Liver (tissue), 9 donors: ENCODE data around the gene IDH3B. TPM values are rescaled to one million over a fixed set of nuclear protein-coding genes. Genes with fewer than 3 reads are reported as not detected.

Experiments used
- DNase-seq: peaks from one replicate; pipeline ENCODE4 v3.0.0-alpha.2; 2017; ENCODE audit warnings: low spot score
- H3K27ac ChIP-seq, 2 donors: one replicate each; pipeline ENCODE4 v1.7.0; 2013; ENCODE audit warnings: inconsistent platforms in 2 of 2, low read length in 2 of 2, control low read depth in 1 of 2, low read depth in 1 of 2, mild to moderate bottlenecking in 1 of 2
- H3K27me3 ChIP-seq, 4 donors: one replicate each; pipeline versions ENCODE4 v1.6.1 to v1.7.0; 2013; ENCODE audit warnings: low read length in 3 of 4, inconsistent platforms in 1 of 4, mild to moderate bottlenecking in 1 of 4, moderate library complexity in 1 of 4; ENCODE audit not compliant: control insufficient read depth in 4 of 4, insufficient read depth in 4 of 4
- H3K36me3 ChIP-seq, 4 donors: one replicate each; pipeline versions ENCODE4 v1.6.1 to v1.7.0; 2013; ENCODE audit warnings: low read length in 3 of 4, mild to moderate bottlenecking in 3 of 4, low read depth in 1 of 4, moderate library complexity in 1 of 4; ENCODE audit not compliant: control insufficient read depth in 4 of 4, insufficient read depth in 3 of 4
- H3K4me1 ChIP-seq, 4 donors: one replicate each; pipeline versions ENCODE4 v1.6.1 to v1.7.0; 2013; ENCODE audit warnings: low read length in 3 of 4, mild to moderate bottlenecking in 3 of 4, moderate library complexity in 1 of 4; ENCODE audit not compliant: control insufficient read depth in 4 of 4, insufficient read depth in 4 of 4
- H3K4me3 ChIP-seq, 3 donors: one replicate each; pipeline versions ENCODE4 v1.6.1 to v1.7.0; 2013; ENCODE audit warnings: low read length in 3 of 3, control low read depth in 1 of 3, low read depth in 1 of 3, mild to moderate bottlenecking in 1 of 3
- H3K9ac ChIP-seq, 2 donors: one replicate each; pipeline ENCODE4 v1.7.0; 2013; ENCODE audit warnings: low read length in 2 of 2, mild to moderate bottlenecking in 2 of 2, moderate library complexity in 2 of 2, control low read depth in 1 of 2, low read depth in 1 of 2
- H3K9me3 ChIP-seq, 4 donors: one replicate each; pipeline versions ENCODE4 v1.6.1 to v1.7.0; 2013; ENCODE audit warnings: low read length in 3 of 4; ENCODE audit not compliant: control insufficient read depth in 4 of 4
- CTCF ChIP-seq: fragments of 150-350 bp; IDR thresholded peaks from 2 replicates; pipeline ENCODE4 v1.5.1; 2017; ENCODE audit warnings: improper control_type of control experiment, low read depth, low read length; ENCODE audit not compliant: missing input control
- EGR1 ChIP-seq, 2 donors: IDR thresholded peaks; 2 replicates each; pipeline ENCODE4 v1.6.1; 2016 to 2018; ENCODE audit warnings: antibody characterized with exemption in 2 of 2, low read depth in 2 of 2
- FOXA1 ChIP-seq: IDR thresholded peaks from 2 replicates; pipeline ENCODE4 v1.6.1; 2016; ENCODE audit warnings: antibody characterized with exemption
- FOXA2 ChIP-seq: IDR thresholded peaks from 2 replicates; pipeline ENCODE4 v1.6.1; 2016; ENCODE audit warnings: antibody characterized with exemption
- GABPA ChIP-seq, 2 donors: IDR thresholded peaks in 1 of 2; conservative IDR thresholded peaks in 1 of 2; 2 replicates each; pipeline ENCODE4 v1.6.1; 2016; ENCODE audit warnings: antibody characterized with exemption in 2 of 2, mild to moderate bottlenecking in 1 of 2, moderate library complexity in 1 of 2
- HNF4A ChIP-seq, 2 donors: conservative IDR thresholded peaks; 2 replicates each; pipeline ENCODE4 v1.6.1; 2016; ENCODE audit warnings: antibody characterized with exemption in 2 of 2, mild to moderate bottlenecking in 2 of 2
- HNF4G ChIP-seq: IDR thresholded peaks from 2 replicates; pipeline ENCODE4 v1.6.1; 2016; ENCODE audit warnings: antibody characterized with exemption
- JUND ChIP-seq, 2 donors: IDR thresholded peaks; 2 replicates each; pipeline ENCODE4 v1.6.1; 2016; ENCODE audit warnings: antibody characterized with exemption in 2 of 2
- NR2F2 ChIP-seq: IDR thresholded peaks from 2 replicates; pipeline ENCODE4 v1.6.1; 2016; ENCODE audit warnings: antibody characterized with exemption
- RAD21 ChIP-seq, 2 donors: IDR thresholded peaks; 2 replicates each; pipeline ENCODE4 v1.6.1; 2016; ENCODE audit warnings: antibody characterized with exemption in 2 of 2, mild to moderate bottlenecking in 2 of 2
- REST ChIP-seq: IDR thresholded peaks from 2 replicates; pipeline ENCODE4 v1.6.1; 2016; ENCODE audit warnings: antibody characterized with exemption, mild to moderate bottlenecking
- RXRA ChIP-seq, 2 donors: IDR thresholded peaks; 2 replicates each; pipeline ENCODE4 v1.6.1; 2017 to 2018; ENCODE audit warnings: antibody characterized with exemption in 2 of 2, mild to moderate bottlenecking in 1 of 2
- SP1 ChIP-seq: IDR thresholded peaks from 2 replicates; pipeline ENCODE4 v1.6.1; 2018; ENCODE audit warnings: antibody characterized with exemption, mild to moderate bottlenecking
- TAF1 ChIP-seq: conservative IDR thresholded peaks from 2 replicates; pipeline ENCODE4 v1.6.1; 2016; ENCODE audit warnings: antibody characterized with exemption, mild to moderate bottlenecking
- YY1 ChIP-seq: IDR thresholded peaks from 2 replicates; pipeline ENCODE4 v1.6.1; 2016; ENCODE audit warnings: antibody characterized with exemption, mild to moderate bottlenecking
- WGBS: extraction: QIAGEN DNeasy Blood & Tissue Kit; methylation state at CpG from one replicate; pipeline ENCODE4 v1.1.7; 2013; 5-methylcytosine and 5-hydroxymethylcytosine counted together
- polyA plus RNA-seq, 2 donors: library from polyadenylated mRNA; stranded (reverse) in 1 of 2; unstranded in 1 of 2; fragments of 200-250 nt in 1 of 2; fragments of >200 nt in 1 of 2; fragmentation: Nextera tagmentation in 1 of 2; extraction: Ambion mirVana in 1 of 2; gene quantifications; one replicate each; pipeline versions ENCODE4 v1.2.1 to v1.2.3, GENCODE V29; 2013 to 2015
- total RNA-seq, 2 donors: library from RNA; depleted of rRNA; stranded (reverse); fragments of >200 nt; gene quantifications; one replicate each; pipeline ENCODE4 v1.2.3, GENCODE V29; 2014
- TF ChIP-seq, protein P1 (sequence below): IDR thresholded peaks from 2 replicates; pipeline ENCODE4 v1.6.1; 2016; ENCODE audit warnings: antibody characterized with exemption
- TF ChIP-seq, protein P2 (sequence below): IDR thresholded peaks from 2 replicates; pipeline ENCODE4 v1.6.1; 2016; ENCODE audit warnings: antibody characterized with exemption
- TF ChIP-seq, protein P3 (sequence below): IDR thresholded peaks from 2 replicates; pipeline ENCODE4 v1.6.1; 2016; ENCODE audit warnings: antibody characterized with exemption
- donor health status: healthy.
- donor health status: healthy.
- donor health status: healthy.
- donor health status: healthy.
- donor health status: healthy.

Gene IDH3B
- total and polyA plus RNA-seq, 4 donors: 34.3 to 68.6 (median 52.7) TPM

- DNase-seq: no peak
- WGBS: 75% methylated on average over 4 of the region's 4 CpGs
- Histone ChIP-seq H3K36me3 (no peaks in the 10 kb centered on the region), H3K9ac (no peak overlapping the region), H3K27ac (no peak overlapping the region), H3K9me3 (no peaks in the 10 kb centered on the region), H3K27me3 (peaks cover 0 to 3% (median 0%) of the 10 kb centered on the region in 4 donors), H3K4me1 (no peaks in the 10 kb centered on the region), H3K4me3 (no peak overlapping the region)
- no peak for TF ChIP-seq RXRA (IDR thresholded peaks at IDR 0.05)
- TF ChIP-seq, protein P1, sequence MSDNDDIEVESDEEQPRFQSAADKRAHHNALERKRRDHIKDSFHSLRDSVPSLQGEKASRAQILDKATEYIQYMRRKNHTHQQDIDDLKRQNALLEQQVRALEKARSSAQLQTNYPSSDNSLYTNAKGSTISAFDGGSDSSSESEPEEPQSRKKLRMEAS: no peak
- TF ChIP-seq, protein P2, sequence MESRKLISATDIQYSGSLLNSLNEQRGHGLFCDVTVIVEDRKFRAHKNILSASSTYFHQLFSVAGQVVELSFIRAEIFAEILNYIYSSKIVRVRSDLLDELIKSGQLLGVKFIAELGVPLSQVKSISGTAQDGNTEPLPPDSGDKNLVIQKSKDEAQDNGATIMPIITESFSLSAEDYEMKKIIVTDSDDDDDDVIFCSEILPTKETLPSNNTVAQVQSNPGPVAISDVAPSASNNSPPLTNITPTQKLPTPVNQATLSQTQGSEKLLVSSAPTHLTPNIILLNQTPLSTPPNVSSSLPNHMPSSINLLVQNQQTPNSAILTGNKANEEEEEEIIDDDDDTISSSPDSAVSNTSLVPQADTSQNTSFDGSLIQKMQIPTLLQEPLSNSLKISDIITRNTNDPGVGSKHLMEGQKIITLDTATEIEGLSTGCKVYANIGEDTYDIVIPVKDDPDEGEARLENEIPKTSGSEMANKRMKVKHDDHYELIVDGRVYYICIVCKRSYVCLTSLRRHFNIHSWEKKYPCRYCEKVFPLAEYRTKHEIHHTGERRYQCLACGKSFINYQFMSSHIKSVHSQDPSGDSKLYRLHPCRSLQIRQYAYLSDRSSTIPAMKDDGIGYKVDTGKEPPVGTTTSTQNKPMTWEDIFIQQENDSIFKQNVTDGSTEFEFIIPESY: no peak
- TF ChIP-seq JUND (IDR thresholded peaks at IDR 0.05): no peak
- TF ChIP-seq GABPA (IDR thresholded peaks at IDR 0.05 in 1 of 2, conservative IDR thresholded peaks at IDR 0.05 in 1 of 2): no peak
- no peak for TF ChIP-seq SP1
- no peak for TF ChIP-seq TAF1
- TF ChIP-seq FOXA1: no peak
- TF ChIP-seq HNF4A (conservative IDR thresholded peaks at IDR 0.05): no peak
- TF ChIP-seq RAD21 (IDR thresholded peaks at IDR 0.05): no peak
- TF ChIP-seq YY1: no peak
- TF ChIP-seq CTCF: no peak
- no peak for TF ChIP-seq EGR1 (IDR thresholded peaks at IDR 0.05; ENCODE audit: low read depth in 2 of 2)
- TF ChIP-seq REST: no peak
- TF ChIP-seq, protein P3, sequence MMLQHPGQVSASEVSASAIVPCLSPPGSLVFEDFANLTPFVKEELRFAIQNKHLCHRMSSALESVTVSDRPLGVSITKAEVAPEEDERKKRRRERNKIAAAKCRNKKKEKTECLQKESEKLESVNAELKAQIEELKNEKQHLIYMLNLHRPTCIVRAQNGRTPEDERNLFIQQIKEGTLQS: no peak
- no peak for TF ChIP-seq FOXA2
- no peak for TF ChIP-seq NR2F2
- no peak for TF ChIP-seq HNF4G
Observed at GRCh38 chr20:2673453-2673852, 9.4 kb upstream of the IDH3B start.
